ENCODE measurements around the gene SRCIN1. TPM values are rescaled to one million over a fixed set of nuclear protein-coding genes. Genes with fewer than 3 reads are reported as not detected.

The SRCIN1 gene
- total RNA-seq, 4 donors from 2014 or later: 0.24 TPM; not detected in 3

- H3K9me3 ChIP-seq: no peaks in the 10 kb centered on the region
- ATAC-seq (no peak), DNase-seq (no peak)
- H3K4me3 ChIP-seq: no peak overlapping the region
- TF ChIP-seq POLR2A (IDR thresholded peaks at IDR 0.05): no peak
- no peak for TF ChIP-seq CTCF (IDR thresholded peaks at IDR 0.05 in 4 of 5, conservative IDR thresholded peaks at IDR 0.05 in 1 of 5)
- H3K27ac ChIP-seq: no peak overlapping the region
- in situ Hi-C loops (cut with MboI; ENCODE audit: low sequenced_read_pairs in 4 of 4): no loop called here
- no peaks in the 10 kb centered on the region for H3K4me1 ChIP-seq
- intact Hi-C loops (cut with DNase I; ENCODE audit: low total_unique reads): no loop called here
- H3K27me3 ChIP-seq: peaks cover 21 to 39% (median 37%) of the 10 kb centered on the region in 3 donors
- H3K36me3 ChIP-seq: no peaks in the 10 kb centered on the region
Observed at GRCh38 chr17:38590988-38591758, 14.6 kb downstream of the SRCIN1 start.

- in situ Hi-C loops (cut with MboI; ENCODE audit: low sequenced_read_pairs in 4 of 4) (no loop called here), intact Hi-C loops (cut with DNase I; ENCODE audit: low total_unique reads) (no loop called here)
- Histone ChIP-seq H3K4me3 (no peak overlapping the region), H3K27ac (no peak overlapping the region), H3K9me3 (no peaks in the 10 kb centered on the region), H3K36me3 (no peaks in the 10 kb centered on the region), H3K27me3 (peaks cover 12 to 26% (median 24%) of the 10 kb centered on the region in 3 donors), H3K4me1 (no peaks in the 10 kb centered on the region)
- no peak for ATAC-seq
- TF ChIP-seq CTCF (IDR thresholded peaks at IDR 0.05 in 4 of 5, conservative IDR thresholded peaks at IDR 0.05 in 1 of 5): no peak
- TF ChIP-seq POLR2A (IDR thresholded peaks at IDR 0.05): no peak
- no peak for DNase-seq
Observed at GRCh38 chr17:38589462-38590114, 16.2 kb downstream of the SRCIN1 start.

GRCh38 chr17:38588788-38589174, 17.0 kb downstream of the SRCIN1 start:
- intact Hi-C loops (cut with DNase I; ENCODE audit: low total_unique reads): no loop called here
- H3K27me3 ChIP-seq: peaks cover 5 to 21% (median 16%) of the 10 kb centered on the region in 3 donors

GRCh38 chr17:38587947-38588787, 17.6 kb downstream of the SRCIN1 start:
- intact Hi-C loops (cut with DNase I; ENCODE audit: low total_unique reads) (no loop called here), in situ Hi-C loops (cut with MboI; ENCODE audit: low sequenced_read_pairs in 4 of 4) (no loop called here)
- peaks cover 3 to 14% (median 10%) of the 10 kb centered on the region in 3 donors for H3K27me3 ChIP-seq

More at GRCh38 chr17:38588788-38589174, 17.0 kb downstream of the SRCIN1 start:
- Histone ChIP-seq H3K4me3 (no peak overlapping the region), H3K36me3 (no peaks in the 10 kb centered on the region), H3K4me1 (no peaks in the 10 kb centered on the region), H3K27ac (no peak overlapping the region), H3K9me3 (no peaks in the 10 kb centered on the region)
- no peak for DNase-seq
- no peak for ATAC-seq
- TF ChIP-seq POLR2A (IDR thresholded peaks at IDR 0.05): no peak
- no peak for TF ChIP-seq CTCF (IDR thresholded peaks at IDR 0.05 in 4 of 5, conservative IDR thresholded peaks at IDR 0.05 in 1 of 5)
- in situ Hi-C loops (cut with MboI; ENCODE audit: low sequenced_read_pairs in 4 of 4): no loop called here

More at GRCh38 chr17:38587947-38588787, 17.6 kb downstream of the SRCIN1 start:
- Histone ChIP-seq H3K9me3 (no peaks in the 10 kb centered on the region), H3K36me3 (no peaks in the 10 kb centered on the region), H3K4me3 (no peak overlapping the region), H3K4me1 (no peaks in the 10 kb centered on the region), H3K27ac (no peak overlapping the region)
- no peak for ATAC-seq
- no peak for TF ChIP-seq POLR2A (IDR thresholded peaks at IDR 0.05)
- TF ChIP-seq CTCF (IDR thresholded peaks at IDR 0.05 in 4 of 5, conservative IDR thresholded peaks at IDR 0.05 in 1 of 5): no peak
- no peak for DNase-seq

All from gastrocnemius medialis (tissue), 4 donors.